GM19372 (cell line): Measurements from ENCODE around the gene VEPH1.

Experiments used
- ATAC-seq: cut with Tn5 transposase; IDR thresholded peaks from one replicate; pipeline ENCODE4 v1.9.1; 2021; ENCODE audit warnings: mild to moderate bottlenecking, low read depth, moderate library complexity; ENCODE audit not compliant: unreplicated experiment

Gene VEPH1

GRCh38 chr3:157393113-157393512 lies 110.1 kb downstream of the VEPH1 start:
- no peak for ATAC-seq

GRCh38 chr3:157392104-157392503 lies 111.1 kb downstream of the VEPH1 start:
- ATAC-seq: no peak

GRCh38 chr3:157390713-157391515 lies 112.3 kb downstream of the VEPH1 start:
- no peak for ATAC-seq

- ATAC-seq: no peak
These were observed 114.2 kb downstream of the VEPH1 start for GRCh38 chr3:157388976-157389375.

GRCh38 chr3:157387708-157388435 lies 115.3 kb downstream of the VEPH1 start:
- ATAC-seq: no peak

- ATAC-seq: no peak
These were observed 118.7 kb downstream of the VEPH1 start for GRCh38 chr3:157384491-157384890.

GRCh38 chr3:157384031-157384430 lies 119.2 kb downstream of the VEPH1 start:
- ATAC-seq: no peak

GRCh38 chr3:157381606-157382005 lies 121.6 kb downstream of the VEPH1 start:
- ATAC-seq: no peak

- no peak for ATAC-seq
These were observed 123.6 kb downstream of the VEPH1 start for GRCh38 chr3:157379525-157380140.

- no peak for ATAC-seq
These were observed 126.5 kb downstream of the VEPH1 start for GRCh38 chr3:157376603-157377300.

- ATAC-seq: no peak
These were observed 127.8 kb downstream of the VEPH1 start for GRCh38 chr3:157375342-157375986.

GRCh38 chr3:157374933-157375332 lies 128.3 kb downstream of the VEPH1 start:
- no peak for ATAC-seq

- no peak for ATAC-seq
These were observed 129.4 kb downstream of the VEPH1 start for GRCh38 chr3:157373783-157374182.

- no peak for ATAC-seq
These were observed 132.3 kb downstream of the VEPH1 start for GRCh38 chr3:157370867-157371266.

- ATAC-seq: no peak
These were observed 133.3 kb downstream of the VEPH1 start for GRCh38 chr3:157369727-157370421.

GRCh38 chr3:157368171-157368570 lies 135.0 kb downstream of the VEPH1 start:
- no peak for ATAC-seq

- no peak for ATAC-seq
These were observed 139.8 kb downstream of the VEPH1 start for GRCh38 chr3:157363393-157363792.

GRCh38 chr3:157362348-157362747 lies 140.9 kb downstream of the VEPH1 start:
- ATAC-seq: no peak

GRCh38 chr3:157360044-157360443 lies 143.2 kb downstream of the VEPH1 start:
- no peak for ATAC-seq

GRCh38 chr3:157356541-157356940 lies 146.7 kb downstream of the VEPH1 start:
- no peak for ATAC-seq
